Neuron (in vitro differentiated cells): ENCODE results near the gene H3-3A.
"Not testable (repeated sequence)": the region's sequence is repeated elsewhere in the genome, so short reads cannot be mapped to it uniquely, and the experiment has no call there.

Source experiments
- H2AFZ ChIP-seq: one replicate; pipeline ENCODE4 v1.6.1; 2013; ENCODE audit warnings: low read depth, mild to moderate bottlenecking, inconsistent platforms, low read length, moderate library complexity
- H3K27me3 ChIP-seq: one replicate; pipeline ENCODE4 v1.6.1; 2013; ENCODE audit warnings: low read length; ENCODE audit not compliant: insufficient read depth
- H3K36me3 ChIP-seq: one replicate; pipeline ENCODE4 v1.6.1; 2013; ENCODE audit warnings: low read length; ENCODE audit not compliant: insufficient read depth
- H3K4me1 ChIP-seq: one replicate; pipeline ENCODE4 v1.6.1; 2013; ENCODE audit warnings: low read length; ENCODE audit not compliant: insufficient read depth
- H3K4me3 ChIP-seq: 2 replicates; pipeline ENCODE4 v1.5.1; 2013; ENCODE audit warnings: mild to moderate bottlenecking, low read length, moderate library complexity
- H3K9me3 ChIP-seq: one replicate; pipeline ENCODE4 v1.6.1; 2013; ENCODE audit warnings: low read length

H3-3A gene

GRCh38 chr1:226078374-226078773, 15.9 kb downstream of the H3-3A start:
- peaks cover 5% of the 10 kb centered on the region for H3K4me1 ChIP-seq
- no peak overlapping the region for H2AFZ ChIP-seq
- H3K36me3 ChIP-seq: peaks cover 6% of the 10 kb centered on the region
- no peak overlapping the region for H3K4me3 ChIP-seq
- H3K27me3 ChIP-seq: no peaks in the 10 kb centered on the region
- H3K9me3 ChIP-seq: no peaks in the 10 kb centered on the region

GRCh38 chr1:226082587-226082917, 20.0 kb downstream of the H3-3A start:
- Histone ChIP-seq H3K27me3 (no peaks in the 10 kb centered on the region), H3K4me3 (peak overlapping the region; percentile 54), H3K4me1 (peaks cover 5% of the 10 kb centered on the region), H3K9me3 (no peaks in the 10 kb centered on the region), H3K36me3 (no peaks in the 10 kb centered on the region), H2AFZ (peak overlapping the region; percentile 92)

GRCh38 chr1:226082959-226083301, 20.4 kb downstream of the H3-3A start:
- no peaks in the 10 kb centered on the region for H3K27me3 ChIP-seq
- peaks cover 5% of the 10 kb centered on the region for H3K4me1 ChIP-seq
- H3K36me3 ChIP-seq: no peaks in the 10 kb centered on the region
- H3K9me3 ChIP-seq: no peaks in the 10 kb centered on the region
- peak overlapping the region; percentile 92 for H2AFZ ChIP-seq
- H3K4me3 ChIP-seq: peak overlapping the region; percentile 54

- Histone ChIP-seq H3K4me1 (peaks cover 5% of the 10 kb centered on the region), H3K4me3 (peak overlapping the region; percentile 54), H3K36me3 (no peaks in the 10 kb centered on the region), H2AFZ (peak overlapping the region; percentile 92), H3K27me3 (no peaks in the 10 kb centered on the region), H3K9me3 (no peaks in the 10 kb centered on the region)
Observed at GRCh38 chr1:226083302-226084101, 21.0 kb downstream of the H3-3A start.

GRCh38 chr1:226085675-226086285, 23.3 kb downstream of the H3-3A start:
- H3K4me3 ChIP-seq: no peak overlapping the region
- no peaks in the 10 kb centered on the region for H3K9me3 ChIP-seq
- H3K36me3 ChIP-seq: no peaks in the 10 kb centered on the region
- no peak overlapping the region for H2AFZ ChIP-seq
- no peaks in the 10 kb centered on the region for H3K27me3 ChIP-seq
- peaks cover 5% of the 10 kb centered on the region for H3K4me1 ChIP-seq

GRCh38 chr1:226086776-226087175, 24.3 kb downstream of the H3-3A start:
- H3K4me3 ChIP-seq: no peak overlapping the region
- H3K36me3 ChIP-seq: no peaks in the 10 kb centered on the region
- no peaks in the 10 kb centered on the region for H3K27me3 ChIP-seq
- no peaks in the 10 kb centered on the region for H3K9me3 ChIP-seq
- H3K4me1 ChIP-seq: peaks cover 5% of the 10 kb centered on the region
- H2AFZ ChIP-seq: no peak overlapping the region

GRCh38 chr1:226091461-226091860, 28.9 kb downstream of the H3-3A start:
- Histone ChIP-seq H3K9me3 (no peaks in the 10 kb centered on the region), H3K27me3 (no peaks in the 10 kb centered on the region), H3K4me3 (no peak overlapping the region), H3K36me3 (no peaks in the 10 kb centered on the region), H2AFZ (no peak overlapping the region), H3K4me1 (no peaks in the 10 kb centered on the region)

- H3K4me3 ChIP-seq, H3K9me3 ChIP-seq, H3K27me3 ChIP-seq, H3K36me3 ChIP-seq, H2AFZ ChIP-seq, H3K4me1 ChIP-seq: not testable (repeated sequence)
Observed at GRCh38 chr1:226092048-226092820, 29.7 kb downstream of the H3-3A start.

GRCh38 chr1:226092965-226093364, 30.4 kb downstream of the H3-3A start:
- Histone ChIP-seq H3K4me1 (no peaks in the 10 kb centered on the region), H3K27me3 (no peaks in the 10 kb centered on the region), H3K36me3 (no peaks in the 10 kb centered on the region), H3K9me3 (no peaks in the 10 kb centered on the region), H3K4me3 (no peak overlapping the region), H2AFZ (no peak overlapping the region)

- H2AFZ ChIP-seq: no peak overlapping the region
- H3K4me1 ChIP-seq: no peaks in the 10 kb centered on the region
- no peaks in the 10 kb centered on the region for H3K36me3 ChIP-seq
- no peak overlapping the region for H3K4me3 ChIP-seq
- H3K27me3 ChIP-seq: no peaks in the 10 kb centered on the region
- no peaks in the 10 kb centered on the region for H3K9me3 ChIP-seq
Observed at GRCh38 chr1:226093621-226094020, 31.1 kb downstream of the H3-3A start.

GRCh38 chr1:226094451-226094850, 31.9 kb downstream of the H3-3A start:
- Histone ChIP-seq H3K4me3 (no peak overlapping the region), H2AFZ (no peak overlapping the region), H3K4me1 (no peaks in the 10 kb centered on the region), H3K27me3 (no peaks in the 10 kb centered on the region), H3K36me3 (no peaks in the 10 kb centered on the region), H3K9me3 (no peaks in the 10 kb centered on the region)

GRCh38 chr1:226095286-226095685, 32.8 kb downstream of the H3-3A start:
- H3K9me3 ChIP-seq: no peaks in the 10 kb centered on the region
- no peaks in the 10 kb centered on the region for H3K27me3 ChIP-seq
- H3K4me3 ChIP-seq: no peak overlapping the region

GRCh38 chr1:226097866-226098625, 35.5 kb downstream of the H3-3A start:
- no peaks in the 10 kb centered on the region for H3K9me3 ChIP-seq
- H3K4me1 ChIP-seq: peaks cover 5% of the 10 kb centered on the region
- no peaks in the 10 kb centered on the region for H3K36me3 ChIP-seq
- no peak overlapping the region for H3K4me3 ChIP-seq
- no peak overlapping the region for H2AFZ ChIP-seq
- H3K27me3 ChIP-seq: no peaks in the 10 kb centered on the region

More at GRCh38 chr1:226095286-226095685, 32.8 kb downstream of the H3-3A start:
- H2AFZ ChIP-seq: no peak overlapping the region
- H3K4me1 ChIP-seq: peaks cover 3% of the 10 kb centered on the region
- H3K36me3 ChIP-seq: no peaks in the 10 kb centered on the region
